Hepatocyte (in vitro differentiated cells): ENCODE data around the gene SPHK1.

Experiments
- EZH2 ChIP-seq: fragments of 200-600 bp; sonication (generic); IDR thresholded peaks from 2 replicates; pipeline ENCODE4 v1.6.1; 2016; ENCODE audit warnings: antibody characterized with exemption, mild to moderate bottlenecking, borderline replicate concordance
- EZH2phosphoT487 ChIP-seq: fragments of 200-600 bp; sonication (generic); IDR thresholded peaks from one replicate; pipeline ENCODE4 v1.6.1; 2018; ENCODE audit warnings: antibody characterized with exemption, mild to moderate bottlenecking, low read depth, moderate library complexity; ENCODE audit not compliant: unreplicated experiment, severe bottlenecking
- TF ChIP-seq, protein P1 (sequence below): fragments of 200-600 bp; sonication (generic); IDR thresholded peaks from 2 replicates; pipeline ENCODE4 v1.5.1; 2016; ENCODE audit warnings: antibody characterized with exemption, mild to moderate bottlenecking; ENCODE audit not compliant: poor library complexity

- TF ChIP-seq EZH2 (no peak), EZH2phosphoT487 (no peak)
- TF ChIP-seq, protein P1, sequence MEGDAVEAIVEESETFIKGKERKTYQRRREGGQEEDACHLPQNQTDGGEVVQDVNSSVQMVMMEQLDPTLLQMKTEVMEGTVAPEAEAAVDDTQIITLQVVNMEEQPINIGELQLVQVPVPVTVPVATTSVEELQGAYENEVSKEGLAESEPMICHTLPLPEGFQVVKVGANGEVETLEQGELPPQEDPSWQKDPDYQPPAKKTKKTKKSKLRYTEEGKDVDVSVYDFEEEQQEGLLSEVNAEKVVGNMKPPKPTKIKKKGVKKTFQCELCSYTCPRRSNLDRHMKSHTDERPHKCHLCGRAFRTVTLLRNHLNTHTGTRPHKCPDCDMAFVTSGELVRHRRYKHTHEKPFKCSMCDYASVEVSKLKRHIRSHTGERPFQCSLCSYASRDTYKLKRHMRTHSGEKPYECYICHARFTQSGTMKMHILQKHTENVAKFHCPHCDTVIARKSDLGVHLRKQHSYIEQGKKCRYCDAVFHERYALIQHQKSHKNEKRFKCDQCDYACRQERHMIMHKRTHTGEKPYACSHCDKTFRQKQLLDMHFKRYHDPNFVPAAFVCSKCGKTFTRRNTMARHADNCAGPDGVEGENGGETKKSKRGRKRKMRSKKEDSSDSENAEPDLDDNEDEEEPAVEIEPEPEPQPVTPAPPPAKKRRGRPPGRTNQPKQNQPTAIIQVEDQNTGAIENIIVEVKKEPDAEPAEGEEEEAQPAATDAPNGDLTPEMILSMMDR, result no peak
Observed at GRCh38 chr17:76382803-76383545, 1.4 kb upstream of the SPHK1 start.
